K562 (cell line): ENCODE data around the gene DBT.

ENCODE experiments used
- ADNP ChIP-seq: fragments of 200-800 bp; sonication (Bioruptor generic); IDR thresholded peaks from 2 replicates; pipeline ENCODE4 v1.6.1; 2016; ENCODE audit warnings: missing genetic modification characterization, missing compliant biosample characterization
- BCOR ChIP-seq: fragments of 450-650 bp; IDR thresholded peaks from 2 replicates; pipeline ENCODE4 v1.6.1; 2016
- EZH2 ChIP-seq: IDR thresholded peaks from 2 replicates; pipeline ENCODE4 v1.6.1; 2012; ENCODE audit warnings: low read depth, mild to moderate bottlenecking, inconsistent platforms, low read length, borderline replicate concordance
- KDM4B ChIP-seq, 2 experiments: fragments of 450-650 bp in 1 of 2; sonication (generic) in 1 of 2; IDR thresholded peaks; 2 replicates each; pipeline ENCODE4 v1.6.1; 2016 to 2017; ENCODE audit warnings: borderline replicate concordance in 2 of 2, antibody characterized with exemption in 1 of 2, low read depth in 1 of 2, mild to moderate bottlenecking in 1 of 2
- MAFK ChIP-seq: IDR thresholded peaks from 2 replicates; pipeline ENCODE4 v1.6.1; 2011; ENCODE audit warnings: low read length, improper control_type of control experiment
- NCOA4 ChIP-seq: fragments of 450-650 bp; IDR thresholded peaks from 2 replicates; pipeline ENCODE4 v1.6.1; 2018; ENCODE audit warnings: mild to moderate bottlenecking; ENCODE audit not compliant: partially characterized antibody
- REST ChIP-seq, 2 experiments: fragments of 450-650 bp; formaldehyde crosslinking in 1 of 2; IDR thresholded peaks; 2 replicates each; pipeline versions ENCODE4 v1.4.0 to v1.6.1; 2014 to 2020; ENCODE audit warnings: mild to moderate bottlenecking in 2 of 2, borderline replicate concordance in 1 of 2, low read depth in 1 of 2
- TCF3 ChIP-seq: sonication (generic); formaldehyde crosslinking; IDR thresholded peaks from 2 replicates; pipeline ENCODE4 v1.4.0; 2020; ENCODE audit warnings: mild to moderate bottlenecking, missing genetic modification reagents
- TCF7 ChIP-seq: sonication (generic); IDR thresholded peaks from 2 replicates; pipeline ENCODE4 v1.6.1; 2016; ENCODE audit warnings: antibody characterized with exemption, borderline replicate concordance
- USF2 ChIP-seq: sonication (generic); formaldehyde crosslinking; IDR thresholded peaks from 2 replicates; pipeline ENCODE4 v1.5.0; 2020; ENCODE audit warnings: missing genetic modification reagents
- ZNF143 ChIP-seq: sonication (generic); formaldehyde crosslinking; IDR thresholded peaks from 2 replicates; pipeline ENCODE4 v1.9.0; 2022; ENCODE audit warnings: mild to moderate bottlenecking, missing genetic modification reagents
- TF ChIP-seq, protein P1 (sequence below): fragments of 250-450 bp; sonication (Bioruptor Pico); IDR thresholded peaks from 2 replicates; pipeline ENCODE4 v1.6.1; 2021; ENCODE audit warnings: mild to moderate bottlenecking
- TF ChIP-seq, protein P2 (sequence below), 3 experiments: IDR thresholded peaks in 2 of 3; conservative IDR thresholded peaks in 1 of 3; 2 replicates each; pipeline ENCODE4 v1.5.1; 2011 to 2012; ENCODE audit warnings: low read length in 3 of 3, mild to moderate bottlenecking in 3 of 3, control low read depth in 2 of 3, improper control_type of control experiment in 1 of 3, inconsistent platforms in 1 of 3, low read depth in 1 of 3, mixed read lengths in 1 of 3, moderate library complexity in 1 of 3; ENCODE audit not compliant: insufficient read depth in 2 of 3
- TF ChIP-seq, protein P3 (sequence below): sonication (generic); formaldehyde crosslinking; IDR thresholded peaks from 2 replicates; pipeline ENCODE4 v1.8.1; 2023; ENCODE audit warnings: mild to moderate bottlenecking, missing genetic modification reagents

DNA sequence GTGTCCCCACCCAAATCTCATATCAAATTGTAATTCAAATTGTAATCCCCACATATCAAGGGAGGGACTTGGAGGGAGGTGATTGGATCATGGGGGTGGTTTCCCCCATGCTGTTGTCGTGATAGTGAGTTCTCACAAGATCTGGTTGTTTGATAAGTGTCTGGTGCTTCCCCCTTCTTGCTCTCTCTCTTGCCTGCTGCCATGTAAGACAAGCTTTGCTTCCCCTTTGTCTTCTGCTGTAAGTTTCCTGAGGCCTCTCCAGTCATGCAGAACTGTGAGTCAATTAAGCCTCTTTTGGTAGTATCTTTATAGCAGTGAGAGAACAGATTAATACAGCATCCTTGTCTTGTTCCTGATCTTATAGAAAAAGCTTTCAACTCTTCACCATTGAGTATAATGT, 65.1 kb downstream of the DBT start:
- no peak for TF ChIP-seq KDM4B (IDR thresholded peaks at IDR 0.05; ENCODE audit: borderline replicate concordance in 2 of 2, low read depth in 1 of 2)
- no peak for TF ChIP-seq MAFK
- no peak for TF ChIP-seq TCF3 (CRISPR knock-in tag)
- no peak for TF ChIP-seq TCF7
- TF ChIP-seq BCOR = no peak
- no peak for TF ChIP-seq NCOA4
- TF ChIP-seq, protein P1, sequence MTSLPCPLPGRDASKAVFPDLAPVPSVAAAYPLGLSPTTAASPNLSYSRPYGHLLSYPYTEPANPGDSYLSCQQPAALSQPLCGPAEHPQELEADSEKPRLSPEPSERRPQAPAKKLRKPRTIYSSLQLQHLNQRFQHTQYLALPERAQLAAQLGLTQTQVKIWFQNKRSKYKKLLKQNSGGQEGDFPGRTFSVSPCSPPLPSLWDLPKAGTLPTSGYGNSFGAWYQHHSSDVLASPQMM = no peak
- no peak for TF ChIP-seq ZNF143 (CRISPR knock-in tag)
- TF ChIP-seq, protein P2, sequence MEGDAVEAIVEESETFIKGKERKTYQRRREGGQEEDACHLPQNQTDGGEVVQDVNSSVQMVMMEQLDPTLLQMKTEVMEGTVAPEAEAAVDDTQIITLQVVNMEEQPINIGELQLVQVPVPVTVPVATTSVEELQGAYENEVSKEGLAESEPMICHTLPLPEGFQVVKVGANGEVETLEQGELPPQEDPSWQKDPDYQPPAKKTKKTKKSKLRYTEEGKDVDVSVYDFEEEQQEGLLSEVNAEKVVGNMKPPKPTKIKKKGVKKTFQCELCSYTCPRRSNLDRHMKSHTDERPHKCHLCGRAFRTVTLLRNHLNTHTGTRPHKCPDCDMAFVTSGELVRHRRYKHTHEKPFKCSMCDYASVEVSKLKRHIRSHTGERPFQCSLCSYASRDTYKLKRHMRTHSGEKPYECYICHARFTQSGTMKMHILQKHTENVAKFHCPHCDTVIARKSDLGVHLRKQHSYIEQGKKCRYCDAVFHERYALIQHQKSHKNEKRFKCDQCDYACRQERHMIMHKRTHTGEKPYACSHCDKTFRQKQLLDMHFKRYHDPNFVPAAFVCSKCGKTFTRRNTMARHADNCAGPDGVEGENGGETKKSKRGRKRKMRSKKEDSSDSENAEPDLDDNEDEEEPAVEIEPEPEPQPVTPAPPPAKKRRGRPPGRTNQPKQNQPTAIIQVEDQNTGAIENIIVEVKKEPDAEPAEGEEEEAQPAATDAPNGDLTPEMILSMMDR (IDR thresholded peaks at IDR 0.05 in 2 of 3, conservative IDR thresholded peaks at IDR 0.05 in 1 of 3; ENCODE audit: insufficient read depth in 2 of 3, low read depth in 1 of 3, low read length in 3 of 3) = no peak
- TF ChIP-seq ADNP = no peak
- TF ChIP-seq, protein P3, sequence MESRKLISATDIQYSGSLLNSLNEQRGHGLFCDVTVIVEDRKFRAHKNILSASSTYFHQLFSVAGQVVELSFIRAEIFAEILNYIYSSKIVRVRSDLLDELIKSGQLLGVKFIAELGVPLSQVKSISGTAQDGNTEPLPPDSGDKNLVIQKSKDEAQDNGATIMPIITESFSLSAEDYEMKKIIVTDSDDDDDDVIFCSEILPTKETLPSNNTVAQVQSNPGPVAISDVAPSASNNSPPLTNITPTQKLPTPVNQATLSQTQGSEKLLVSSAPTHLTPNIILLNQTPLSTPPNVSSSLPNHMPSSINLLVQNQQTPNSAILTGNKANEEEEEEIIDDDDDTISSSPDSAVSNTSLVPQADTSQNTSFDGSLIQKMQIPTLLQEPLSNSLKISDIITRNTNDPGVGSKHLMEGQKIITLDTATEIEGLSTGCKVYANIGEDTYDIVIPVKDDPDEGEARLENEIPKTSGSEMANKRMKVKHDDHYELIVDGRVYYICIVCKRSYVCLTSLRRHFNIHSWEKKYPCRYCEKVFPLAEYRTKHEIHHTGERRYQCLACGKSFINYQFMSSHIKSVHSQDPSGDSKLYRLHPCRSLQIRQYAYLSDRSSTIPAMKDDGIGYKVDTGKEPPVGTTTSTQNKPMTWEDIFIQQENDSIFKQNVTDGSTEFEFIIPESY = no peak
- TF ChIP-seq USF2 (CRISPR knock-in tag) = no peak
- TF ChIP-seq EZH2 = no peak
- TF ChIP-seq REST (IDR thresholded peaks at IDR 0.05; ENCODE audit: borderline replicate concordance) = no peak
- TF ChIP-seq REST (CRISPR knock-in tag; IDR thresholded peaks at IDR 0.05; ENCODE audit: low read depth) = no peak
